NT2/D1 (cell line): ENCODE data around the gene GMCL2.

ENCODE experiments used
- YY1 ChIP-seq: IDR thresholded peaks from 2 replicates; pipeline ENCODE4 v1.6.1; 2011; ENCODE audit not compliant: insufficient read length, insufficient read depth
- ZNF274 ChIP-seq: IDR thresholded peaks from 2 replicates; pipeline ENCODE4 v1.6.1; 2011; ENCODE audit warnings: mild to moderate bottlenecking, low read depth, low read length

GRCh38 chr5:178155065-178155464 lies 32.1 kb downstream of the GMCL2 start:
- TF ChIP-seq YY1 (no peak), ZNF274 (no peak)
